GM12801 (cell line): ENCODE data around the gene C19orf25.

Experiments used
- TF ChIP-seq, protein P1 (sequence below): IDR thresholded peaks from one replicate; pipeline ENCODE4 v1.5.1; 2011; ENCODE audit warnings: control low read depth; ENCODE audit not compliant: insufficient read length; ENCODE audit errors: extremely low read depth

C19orf25 gene

DNA sequence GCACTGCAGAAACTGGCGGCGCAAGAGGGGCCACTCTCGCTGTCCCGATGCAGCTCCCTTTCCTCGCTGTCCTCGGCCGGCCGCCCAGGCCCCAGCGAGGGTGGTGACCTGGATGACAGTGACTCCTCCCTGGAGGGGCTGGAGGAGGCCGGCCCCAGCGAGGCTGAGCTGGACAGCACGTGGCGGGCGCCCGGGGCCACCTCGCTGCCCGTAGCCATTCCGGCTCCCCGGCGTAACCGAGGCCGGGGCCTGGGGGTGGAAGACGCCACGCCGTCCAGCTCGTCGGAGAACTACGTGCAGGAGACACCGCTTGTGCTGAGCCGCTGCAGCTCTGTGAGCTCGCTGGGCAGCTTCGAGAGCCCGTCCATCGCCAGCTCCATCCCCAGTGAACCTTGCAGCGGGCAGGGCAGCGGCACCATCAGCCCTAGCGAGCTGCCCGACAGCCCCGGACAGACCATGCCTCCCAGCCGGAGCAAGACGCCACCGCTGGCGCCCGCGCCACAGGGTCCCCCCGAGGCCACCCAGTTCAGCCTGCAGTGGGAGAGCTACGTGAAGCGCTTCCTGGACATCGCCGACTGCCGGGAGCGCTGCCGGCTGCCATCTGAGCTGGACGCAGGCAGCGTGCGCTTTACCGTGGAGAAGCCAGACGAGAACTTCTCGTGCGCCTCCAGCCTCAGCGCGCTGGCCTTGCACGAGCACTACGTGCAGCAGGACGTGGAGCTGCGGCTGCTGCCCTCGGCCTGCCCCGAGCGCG is 12.4 kb downstream of the C19orf25 start:
- TF ChIP-seq, protein P1, sequence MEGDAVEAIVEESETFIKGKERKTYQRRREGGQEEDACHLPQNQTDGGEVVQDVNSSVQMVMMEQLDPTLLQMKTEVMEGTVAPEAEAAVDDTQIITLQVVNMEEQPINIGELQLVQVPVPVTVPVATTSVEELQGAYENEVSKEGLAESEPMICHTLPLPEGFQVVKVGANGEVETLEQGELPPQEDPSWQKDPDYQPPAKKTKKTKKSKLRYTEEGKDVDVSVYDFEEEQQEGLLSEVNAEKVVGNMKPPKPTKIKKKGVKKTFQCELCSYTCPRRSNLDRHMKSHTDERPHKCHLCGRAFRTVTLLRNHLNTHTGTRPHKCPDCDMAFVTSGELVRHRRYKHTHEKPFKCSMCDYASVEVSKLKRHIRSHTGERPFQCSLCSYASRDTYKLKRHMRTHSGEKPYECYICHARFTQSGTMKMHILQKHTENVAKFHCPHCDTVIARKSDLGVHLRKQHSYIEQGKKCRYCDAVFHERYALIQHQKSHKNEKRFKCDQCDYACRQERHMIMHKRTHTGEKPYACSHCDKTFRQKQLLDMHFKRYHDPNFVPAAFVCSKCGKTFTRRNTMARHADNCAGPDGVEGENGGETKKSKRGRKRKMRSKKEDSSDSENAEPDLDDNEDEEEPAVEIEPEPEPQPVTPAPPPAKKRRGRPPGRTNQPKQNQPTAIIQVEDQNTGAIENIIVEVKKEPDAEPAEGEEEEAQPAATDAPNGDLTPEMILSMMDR = no peak

DNA sequence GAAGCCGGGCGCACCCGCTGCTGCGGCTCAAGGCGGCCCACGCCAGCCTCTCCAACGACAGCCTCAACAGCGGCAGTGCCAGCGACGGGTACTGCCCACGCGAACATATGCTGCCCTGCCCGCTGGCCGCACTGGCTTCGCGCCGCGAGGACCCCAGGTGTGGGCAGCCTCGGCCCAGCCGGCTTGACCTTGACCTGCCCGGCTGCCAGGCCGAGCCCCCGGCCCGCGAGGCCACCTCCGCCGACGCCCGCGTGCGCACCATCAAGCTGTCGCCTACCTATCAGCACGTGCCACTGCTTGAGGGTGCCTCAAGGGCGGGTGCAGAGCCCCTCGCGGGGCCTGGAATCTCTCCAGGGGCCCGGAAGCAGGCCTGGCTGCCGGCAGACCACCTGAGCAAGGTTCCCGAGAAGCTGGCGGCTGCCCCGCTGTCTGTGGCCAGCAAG is 13.0 kb downstream of the C19orf25 start:
- TF ChIP-seq, protein P1 = no peak

DNA sequence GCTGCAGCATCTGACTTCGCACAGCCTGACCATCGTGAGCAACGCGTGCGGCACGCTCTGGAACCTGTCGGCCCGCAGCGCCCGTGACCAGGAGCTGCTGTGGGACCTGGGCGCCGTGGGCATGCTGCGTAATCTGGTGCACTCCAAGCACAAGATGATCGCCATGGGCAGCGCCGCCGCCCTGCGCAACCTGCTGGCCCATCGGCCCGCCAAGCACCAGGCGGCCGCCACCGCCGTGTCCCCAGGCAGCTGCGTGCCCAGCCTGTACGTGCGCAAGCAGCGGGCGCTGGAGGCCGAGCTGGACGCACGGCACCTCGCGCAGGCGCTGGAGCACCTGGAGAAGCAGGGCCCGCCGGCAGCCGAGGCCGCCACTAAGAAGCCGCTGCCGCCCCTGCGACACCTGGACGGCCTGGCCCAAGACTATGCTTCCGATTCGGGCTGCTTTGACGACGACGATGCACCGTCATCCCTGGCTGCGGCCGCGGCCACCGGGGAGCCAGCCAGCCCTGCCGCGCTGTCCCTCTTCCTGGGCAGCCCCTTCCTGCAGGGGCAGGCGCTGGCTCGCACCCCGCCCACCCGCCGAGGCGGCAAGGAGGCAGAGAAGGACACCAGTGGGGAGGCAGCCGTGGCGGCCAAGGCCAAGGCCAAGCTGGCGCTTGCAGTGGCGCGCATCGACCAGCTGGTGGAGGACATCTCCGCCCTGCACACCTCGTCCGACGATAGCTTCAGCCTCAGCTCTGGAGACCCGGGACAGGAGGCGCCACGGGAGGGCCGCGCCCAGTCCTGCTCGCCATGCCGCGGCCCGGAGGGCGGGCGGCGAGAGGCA is 13.6 kb downstream of the C19orf25 start:
- TF ChIP-seq, protein P1 = no peak

DNA sequence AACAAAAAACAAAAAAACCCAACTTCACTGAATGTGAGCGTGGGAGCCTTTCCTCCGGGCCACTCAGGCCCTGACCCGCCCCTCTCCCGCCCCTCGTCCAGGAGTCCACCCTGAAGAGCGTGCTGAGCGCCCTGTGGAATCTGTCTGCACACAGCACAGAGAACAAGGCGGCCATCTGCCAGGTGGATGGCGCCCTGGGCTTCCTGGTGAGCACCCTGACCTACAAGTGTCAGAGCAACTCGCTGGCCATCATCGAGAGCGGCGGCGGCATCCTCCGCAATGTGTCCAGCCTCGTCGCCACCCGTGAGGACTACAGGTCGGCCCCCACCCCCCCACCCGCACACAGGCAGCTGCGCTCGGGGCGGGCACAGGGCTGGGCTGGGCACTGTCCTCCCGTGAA is 17.2 kb downstream of the C19orf25 start:
- TF ChIP-seq, protein P1 = no peak

DNA sequence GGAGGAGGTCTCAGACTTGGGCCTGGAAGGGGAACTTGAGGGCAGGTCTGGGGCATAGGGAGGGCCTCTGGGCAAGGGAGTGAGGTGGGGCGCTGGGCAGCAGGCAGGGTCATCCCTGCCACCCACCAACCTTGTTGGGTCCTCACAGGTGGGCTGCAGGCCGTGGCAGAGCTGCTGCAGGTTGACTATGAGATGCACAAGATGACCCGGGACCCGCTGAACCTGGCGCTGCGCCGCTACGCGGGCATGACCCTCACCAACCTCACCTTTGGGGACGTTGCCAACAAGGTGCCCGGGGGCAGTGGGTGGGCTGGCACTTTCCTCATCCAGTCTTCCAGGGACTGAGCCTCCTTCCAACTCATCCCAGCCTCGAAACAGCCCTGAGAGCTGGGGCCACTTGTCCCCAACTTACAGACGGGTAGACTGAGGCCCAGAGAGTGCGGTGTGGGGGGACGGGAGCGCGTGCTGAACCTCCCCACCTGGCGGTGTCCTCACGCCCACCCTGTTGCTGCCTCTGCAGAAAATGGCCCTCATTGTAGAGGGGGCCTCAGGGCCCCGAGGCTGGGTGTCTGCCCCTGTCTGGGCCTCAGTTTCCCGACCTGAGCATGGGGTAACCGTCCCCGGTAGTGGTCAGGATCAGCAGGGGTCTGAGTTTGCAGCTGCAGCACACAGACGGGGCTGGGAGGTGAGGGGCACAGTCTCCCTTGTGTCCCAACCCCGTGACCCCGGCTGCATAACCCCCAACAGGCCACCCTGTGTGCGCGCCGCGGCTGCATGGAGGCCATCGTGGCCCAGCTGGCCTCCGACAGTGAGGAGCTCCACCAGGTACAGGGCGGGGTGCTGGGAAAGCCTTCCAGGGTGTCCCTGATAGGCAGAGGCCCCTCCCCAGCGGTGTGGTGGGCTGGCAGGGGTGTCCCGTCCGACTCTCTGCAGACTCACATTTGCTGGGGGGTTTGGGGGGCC is 18.7 kb downstream of the C19orf25 start:
- TF ChIP-seq, protein P1 = no peak

DNA sequence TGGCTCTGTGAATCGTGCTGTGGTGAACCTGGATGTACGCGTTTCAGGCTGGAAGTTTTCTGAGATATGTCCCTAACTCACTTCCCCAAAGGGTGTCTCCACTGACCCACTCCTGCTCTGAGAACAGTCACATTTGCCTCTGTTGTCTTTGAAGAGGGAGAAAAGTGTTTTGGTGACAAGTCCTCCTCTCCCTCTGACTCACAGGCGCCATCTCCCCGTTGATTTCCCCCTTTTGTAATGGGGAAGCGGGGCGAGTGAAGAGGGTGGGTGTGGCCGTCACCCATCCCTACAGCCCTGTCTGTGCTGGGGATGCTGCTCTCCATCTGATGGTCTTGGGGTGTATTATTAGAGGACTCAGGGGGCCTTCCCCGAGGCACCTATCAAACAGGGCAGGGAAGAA is 19.5 kb downstream of the C19orf25 start:
- TF ChIP-seq, protein P1 = no peak

DNA sequence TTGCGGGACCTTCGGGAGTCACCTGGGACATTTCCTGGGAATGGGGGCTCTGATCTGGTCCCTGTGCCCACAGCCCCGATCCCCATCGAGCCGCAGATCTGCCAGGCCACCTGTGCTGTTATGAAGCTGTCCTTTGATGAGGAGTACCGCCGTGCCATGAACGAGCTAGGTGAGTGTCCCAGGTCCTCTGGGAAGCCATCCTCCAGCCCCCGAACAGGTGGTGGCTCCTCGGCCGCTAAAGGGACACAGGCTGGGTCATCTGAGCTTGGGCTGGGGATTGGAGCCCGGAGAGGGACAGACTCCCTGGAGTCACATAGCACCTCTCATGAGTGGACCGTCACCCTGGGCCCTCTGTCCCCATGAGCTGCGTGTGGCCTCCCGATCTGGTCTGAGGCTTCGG is 21.1 kb downstream of the C19orf25 start:
- TF ChIP-seq, protein P1 = no peak
